Measurements from ENCODE around the gene PDLIM1. TPM values are rescaled to one million over a fixed set of nuclear protein-coding genes. Genes with fewer than 3 reads are reported as not detected.

The PDLIM1 gene
- total RNA-seq, 1 experiment from 2014 or later, result 67.4 TPM

GRCh38 chr10:95234951-95235350 is 55.9 kb downstream of the PDLIM1 start:
- peak overlapping the region; percentile 68; the same call in 1 of the 2 replicates for H3K27ac ChIP-seq (ENCODE audit: low read depth, low read length)
- POLR2A ChIA-PET, result interaction anchor here (0.6 kb wide), 1 partner anchor 1759 kb away, joined by 5 read pairs; no protein-coding TSS in a partner anchor

More at GRCh38 chr10:95234951-95235350, 55.9 kb downstream of the PDLIM1 start:
- intact Hi-C loops (cut with micrococcal nuclease), result no loop called here
- Histone ChIP-seq H3K9me2 (ENCODE audit: insufficient read depth) (no peaks in the 10 kb centered on the region), H3K4me3 (replicated peaks in 1 of 2; ENCODE audit: low read depth in 1 of 2, low read length in 2 of 2) (no peak overlapping the region), H3K9me3 (ENCODE audit: control insufficient read depth in 1 of 2, insufficient read depth in 1 of 2, low read depth in 1 of 2, low read length in 2 of 2) (no peaks in the 10 kb centered on the region), H4K20me1 (ENCODE audit: insufficient read depth) (no peaks in the 10 kb centered on the region), H3K79me2 (ENCODE audit: insufficient read depth, low read length) (no peaks in the 10 kb centered on the region), H3K27me3 (ENCODE audit: insufficient read depth, low read length) (no peaks in the 10 kb centered on the region), H3K9ac (ENCODE audit: low read length) (peak overlapping the region; percentile 45; the same call in 1 of the 2 replicates), H3K4me1 (ENCODE audit: control insufficient read depth in 1 of 2, insufficient read depth in 2 of 2, low read length in 2 of 2) (peaks cover 37 to 49% of the 10 kb centered on the region in 2 experiments), H2AFZ (ENCODE audit: low read depth, low read length, poor library complexity, severe bottlenecking) (no peak overlapping the region), H3K36me3 (ENCODE audit: control insufficient read depth in 1 of 2, insufficient read depth in 2 of 2, low read length in 2 of 2) (peaks cover 0 to 4% of the 10 kb centered on the region in 2 experiments; a peak in 1 of 4 replicates), H3K4me2 (ENCODE audit: low read length) (peak overlapping the region; percentile 74)
- ATAC-seq (no peak), DNase-seq (ENCODE audit: low read depth, low spot score) (no peak)
- ChIA-PET CTCF (interaction anchor here (1.7 to 2.0 kb wide), 2 partner anchors 8 to 33 kb away, joined by 6 to 9 read pairs; no protein-coding TSS in a partner anchor), RAD21 (ENCODE audit: low non-redundant PET in 1 of 2, low total read pairs in 2 of 2, uncharacterized antibody in 2 of 2, unreplicated experiment in 2 of 2) (interaction anchor here in 1 of 2 experiments (0.6 kb wide), 1 partner anchor 28 kb away, joined by 3 read pairs; no protein-coding TSS in a partner anchor)
- no TSS peak for BruUV-seq (replicated peaks)
- TF ChIP-seq SIN3A (IDR thresholded peaks at IDR 0.05; ENCODE audit: low read depth) (no peak), CBX3 (IDR thresholded peaks at IDR 0.05; ENCODE audit: low read depth) (no peak), SRF (IDR thresholded peaks at IDR 0.05; ENCODE audit: low read depth) (no peak), SP1 (IDR thresholded peaks at IDR 0.05; ENCODE audit: low read depth) (no peak), ZBTB33 (IDR thresholded peaks at IDR 0.05; ENCODE audit: extremely low read depth, insufficient replicate concordance, low read length) (no peak), ELF1 (IDR thresholded peaks at IDR 0.05; ENCODE audit: borderline replicate concordance, low read depth) (no peak), MAX (IDR thresholded peaks at IDR 0.05) (no peak), ZNF274 (IDR thresholded peaks at IDR 0.05; ENCODE audit: low read depth, low read length) (no peak), POLR2AphosphoS5 (IDR thresholded peaks at IDR 0.05; ENCODE audit: low read depth, low read length) (no peak), RAD21 (IDR thresholded peaks at IDR 0.05; ENCODE audit: low read depth) (no peak), EGR1 (IDR thresholded peaks at IDR 0.05; ENCODE audit: low read depth) (no peak), EZH2phosphoT487 (IDR thresholded peaks at IDR 0.05; ENCODE audit: borderline replicate concordance) (no peak), CTCF (IDR thresholded peaks at IDR 0.05 in 2 of 3, conservative IDR thresholded peaks at IDR 0.05 in 1 of 3; ENCODE audit: borderline replicate concordance in 1 of 3, insufficient read depth in 1 of 3, low read depth in 2 of 3, low read length in 2 of 3) (no peak), EZH2 (IDR thresholded peaks at IDR 0.05) (no peak), ATF3 (IDR thresholded peaks at IDR 0.05) (no peak), YY1 (IDR thresholded peaks at IDR 0.05; ENCODE audit: extremely low read depth, insufficient replicate concordance, low read depth, low read length) (no peak), POLR2A (IDR thresholded peaks at IDR 0.05; ENCODE audit: borderline replicate concordance, extremely low read depth, insufficient read depth, insufficient read length) (no peak), TCF7L2 (IDR thresholded peaks at IDR 0.05; ENCODE audit: borderline replicate concordance, extremely low read depth, insufficient read depth, insufficient read length) (no peak)

Data from HCT116 (cell line).